ENCODE results near the gene P3H2.

P3H2 gene

GRCh38 chr3:189942948-189943347 is 177.7 kb downstream of the P3H2 start:
- DNase-seq (ENCODE audit: low read depth): no peak
- TF ChIP-seq CTCF (IDR thresholded peaks at IDR 0.05; ENCODE audit: low read depth, low read length, missing control alignments): no peak

GRCh38 chr3:189941679-189942078 is 179.0 kb downstream of the P3H2 start:
- no peak for DNase-seq (ENCODE audit: low read depth)
- TF ChIP-seq CTCF (IDR thresholded peaks at IDR 0.05; ENCODE audit: low read depth, low read length, missing control alignments): no peak
- no peak overlapping the region for H3K4me3 ChIP-seq (ENCODE audit: low read depth, low read length)

More at GRCh38 chr3:189942948-189943347, 177.7 kb downstream of the P3H2 start:
- no peak overlapping the region for H3K4me3 ChIP-seq (ENCODE audit: low read depth, low read length)

- no peak for DNase-seq (ENCODE audit: low read depth)
- no peak for TF ChIP-seq CTCF (IDR thresholded peaks at IDR 0.05; ENCODE audit: low read depth, low read length, missing control alignments)
- H3K4me3 ChIP-seq (ENCODE audit: low read depth, low read length): no peak overlapping the region
Measured at GRCh38 chr3:189941125-189941524, 179.6 kb downstream of the P3H2 start.

- TF ChIP-seq CTCF (IDR thresholded peaks at IDR 0.05; ENCODE audit: low read depth, low read length, missing control alignments): no peak
- H3K4me3 ChIP-seq (ENCODE audit: low read depth, low read length): no peak overlapping the region
- no peak for DNase-seq (ENCODE audit: low read depth)
Measured at GRCh38 chr3:189937302-189938127, 183.2 kb downstream of the P3H2 start.

GRCh38 chr3:189936201-189936945 is 184.3 kb downstream of the P3H2 start:
- no peak overlapping the region for H3K4me3 ChIP-seq (ENCODE audit: low read depth, low read length)
- no peak for TF ChIP-seq CTCF (IDR thresholded peaks at IDR 0.05; ENCODE audit: low read depth, low read length, missing control alignments)
- no peak for DNase-seq (ENCODE audit: low read depth)

GRCh38 chr3:189927975-189928895 is 192.5 kb downstream of the P3H2 start:
- no peak for DNase-seq (ENCODE audit: low read depth)
- no peak for TF ChIP-seq CTCF (IDR thresholded peaks at IDR 0.05; ENCODE audit: low read depth, low read length, missing control alignments)
- no peak overlapping the region for H3K4me3 ChIP-seq (ENCODE audit: low read depth, low read length)

Measured in GM12864 (cell line).